ENCODE data around the gene PI4KB. TPM values are rescaled to one million over a fixed set of nuclear protein-coding genes. Genes with fewer than 3 reads are reported as not detected.

PI4KB gene
- total RNA-seq, 2 donors from 2014 or later = 39.6 to 40.2 TPM

DNA sequence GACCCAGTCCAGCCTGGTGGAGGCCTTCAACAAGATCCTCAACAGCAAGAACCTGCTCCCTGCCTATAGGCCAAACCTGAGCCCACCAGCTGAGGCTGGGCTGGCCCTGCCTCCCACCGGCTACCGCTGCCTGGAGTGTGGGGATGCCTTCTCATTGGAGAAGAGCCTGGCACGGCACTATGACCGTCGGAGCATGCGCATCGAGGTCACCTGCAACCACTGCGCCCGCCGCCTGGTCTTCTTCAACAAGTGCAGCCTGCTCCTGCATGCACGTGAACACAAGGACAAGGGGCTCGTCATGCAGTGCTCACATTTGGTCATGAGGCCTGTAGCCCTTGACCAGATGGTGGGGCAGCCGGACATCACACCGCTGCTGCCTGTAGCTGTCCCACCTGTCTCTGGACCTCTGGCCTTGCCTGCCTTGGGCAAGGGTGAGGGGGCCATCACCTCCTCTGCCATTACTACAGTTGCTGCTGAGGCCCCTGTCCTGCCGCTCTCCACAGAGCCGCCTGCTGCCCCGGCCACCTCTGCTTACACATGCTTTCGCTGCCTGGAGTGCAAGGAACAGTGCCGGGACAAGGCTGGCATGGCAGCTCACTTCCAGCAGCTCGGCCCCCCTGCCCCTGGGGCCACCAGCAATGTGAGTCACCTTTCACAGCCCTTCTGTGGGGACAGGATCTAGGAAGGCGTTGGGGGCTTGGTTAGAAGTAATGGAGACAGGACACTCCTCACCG, 39.3 kb downstream of the PI4KB start:
- Histone ChIP-seq H3K36me3 (replicated peaks in 1 of 2; ENCODE audit: insufficient read depth in 1 of 2, low read depth in 2 of 2) (peaks cover 8 to 35% of the 10 kb centered on the region in 2 donors), H3K27me3 (no peaks in the 10 kb centered on the region), H3K4me1 (peaks cover 22% of the 10 kb centered on the region), H3K9me3 (no peaks in the 10 kb centered on the region), H3K27ac (no peak overlapping the region), H3K4me3 (no peak overlapping the region)
- TF ChIP-seq, protein P1, sequence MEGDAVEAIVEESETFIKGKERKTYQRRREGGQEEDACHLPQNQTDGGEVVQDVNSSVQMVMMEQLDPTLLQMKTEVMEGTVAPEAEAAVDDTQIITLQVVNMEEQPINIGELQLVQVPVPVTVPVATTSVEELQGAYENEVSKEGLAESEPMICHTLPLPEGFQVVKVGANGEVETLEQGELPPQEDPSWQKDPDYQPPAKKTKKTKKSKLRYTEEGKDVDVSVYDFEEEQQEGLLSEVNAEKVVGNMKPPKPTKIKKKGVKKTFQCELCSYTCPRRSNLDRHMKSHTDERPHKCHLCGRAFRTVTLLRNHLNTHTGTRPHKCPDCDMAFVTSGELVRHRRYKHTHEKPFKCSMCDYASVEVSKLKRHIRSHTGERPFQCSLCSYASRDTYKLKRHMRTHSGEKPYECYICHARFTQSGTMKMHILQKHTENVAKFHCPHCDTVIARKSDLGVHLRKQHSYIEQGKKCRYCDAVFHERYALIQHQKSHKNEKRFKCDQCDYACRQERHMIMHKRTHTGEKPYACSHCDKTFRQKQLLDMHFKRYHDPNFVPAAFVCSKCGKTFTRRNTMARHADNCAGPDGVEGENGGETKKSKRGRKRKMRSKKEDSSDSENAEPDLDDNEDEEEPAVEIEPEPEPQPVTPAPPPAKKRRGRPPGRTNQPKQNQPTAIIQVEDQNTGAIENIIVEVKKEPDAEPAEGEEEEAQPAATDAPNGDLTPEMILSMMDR (IDR thresholded peaks at IDR 0.05) = no peak
- no peak for TF ChIP-seq POLR2A (IDR thresholded peaks at IDR 0.05)
- WGBS, 2 donors = 86 to 91% methylated on average over 16 to 22 of the region's 22 CpGs
- intact Hi-C loops (cut with DNase I) = no loop called here
- DNase-seq (no peak), ATAC-seq (no peak)

DNA sequence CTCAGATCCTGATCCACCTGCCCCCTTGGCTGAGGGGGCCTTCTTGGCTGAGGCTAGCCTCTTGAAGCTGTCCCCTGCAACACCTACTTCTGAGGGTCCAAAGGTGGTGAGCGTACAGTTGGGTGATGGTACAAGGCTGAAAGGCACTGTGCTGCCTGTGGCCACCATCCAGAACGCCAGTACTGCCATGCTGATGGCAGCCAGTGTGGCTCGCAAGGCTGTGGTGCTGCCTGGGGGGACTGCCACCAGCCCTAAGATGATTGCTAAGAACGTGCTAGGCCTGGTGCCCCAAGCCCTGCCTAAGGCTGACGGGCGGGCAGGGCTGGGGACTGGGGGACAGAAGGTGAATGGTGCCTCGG, 39.9 kb downstream of the PI4KB start:
- DNase-seq (no peak), ATAC-seq (no peak)
- Histone ChIP-seq H3K9me3 (no peaks in the 10 kb centered on the region), H3K36me3 (replicated peaks in 1 of 2; ENCODE audit: insufficient read depth in 1 of 2, low read depth in 2 of 2) (peaks cover 8 to 34% of the 10 kb centered on the region in 2 donors), H3K4me1 (peaks cover 22% of the 10 kb centered on the region), H3K4me3 (no peak overlapping the region), H3K27ac (no peak overlapping the region), H3K27me3 (no peaks in the 10 kb centered on the region)
- intact Hi-C loops (cut with DNase I) = no loop called here
- TF ChIP-seq, protein P1 (IDR thresholded peaks at IDR 0.05) = no peak
- TF ChIP-seq POLR2A (IDR thresholded peaks at IDR 0.05) = no peak
- 87 to 88% methylated on average over 7 of the region's 7 CpGs for WGBS, 2 donors

DNA sequence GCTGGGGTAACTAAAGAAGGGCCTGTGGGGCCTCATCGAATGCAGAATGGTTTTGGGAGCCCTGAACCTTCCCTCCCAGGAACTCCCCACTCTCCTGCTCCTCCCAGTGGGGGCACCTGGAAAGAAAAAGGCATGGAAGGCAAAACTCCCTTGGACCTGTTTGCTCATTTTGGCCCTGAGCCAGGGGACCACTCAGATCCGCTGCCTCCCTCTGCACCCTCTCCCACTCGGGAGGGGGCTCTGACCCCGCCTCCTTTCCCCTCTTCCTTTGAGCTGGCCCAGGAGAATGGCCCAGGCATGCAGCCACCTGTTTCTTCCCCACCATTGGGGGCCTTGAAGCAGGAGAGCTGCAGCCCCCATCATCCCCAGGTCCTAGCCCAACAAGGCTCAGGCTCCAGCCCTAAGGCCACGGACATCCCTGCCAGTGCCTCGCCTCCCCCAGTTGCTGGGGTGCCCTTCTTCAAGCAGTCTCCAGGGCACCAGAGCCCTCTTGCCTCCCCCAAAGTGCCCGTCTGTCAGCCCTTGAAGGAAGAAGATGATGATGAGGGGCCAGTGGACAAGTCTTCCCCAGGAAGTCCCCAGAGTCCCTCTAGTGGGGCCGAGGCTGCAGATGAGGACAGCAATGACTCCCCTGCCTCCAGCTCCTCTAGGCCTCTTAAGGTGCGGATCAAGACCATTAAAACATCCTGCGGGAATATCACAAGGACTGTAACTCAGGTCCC, 40.4 kb downstream of the PI4KB start:
- DNase-seq = no peak
- WGBS, 2 donors = 84 to 85% methylated on average over 7 to 10 of the region's 10 CpGs

DNA sequence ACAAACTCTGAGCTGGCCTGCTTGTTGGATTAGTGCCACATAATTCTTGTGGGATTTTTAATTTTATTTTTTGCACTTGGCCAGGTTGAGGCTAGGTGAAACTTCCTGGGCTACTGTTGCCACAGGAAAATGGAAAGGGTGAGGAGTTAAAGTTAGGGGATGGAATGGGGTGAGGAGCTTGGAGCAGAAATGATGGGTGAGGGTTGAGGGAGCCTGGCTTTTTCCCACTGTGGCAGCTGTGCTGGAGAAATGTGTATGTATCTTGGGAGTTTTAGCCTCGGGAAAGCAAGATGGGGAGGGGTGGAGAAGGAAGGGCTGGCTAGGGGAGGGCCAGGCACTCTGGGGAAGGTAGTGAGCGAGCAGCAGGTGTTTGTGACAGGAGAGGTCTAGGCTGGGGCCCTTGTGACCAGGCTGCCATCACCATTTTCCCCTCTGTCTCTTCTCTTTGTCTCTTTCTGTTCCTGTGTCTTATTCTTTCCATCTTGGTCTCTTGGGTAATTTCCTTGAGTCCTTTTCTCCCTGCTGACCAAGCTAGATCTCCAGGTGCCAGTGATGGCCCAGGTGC, 43.1 kb downstream of the PI4KB start:
- H3K9me3 ChIP-seq = no peaks in the 10 kb centered on the region
- intact Hi-C loops (cut with DNase I) = no loop called here
- peaks cover 8 to 24% of the 10 kb centered on the region in 2 donors for H3K36me3 ChIP-seq (replicated peaks in 1 of 2; ENCODE audit: insufficient read depth in 1 of 2, low read depth in 2 of 2)
- WGBS, 2 donors = 28 to 31% methylated on average over 2 of the region's 2 CpGs
- H3K27me3 ChIP-seq = no peaks in the 10 kb centered on the region
- DNase-seq = peak; percentile 66 to 80 (median 80)
- no peak for ATAC-seq
- no peak overlapping the region for H3K4me3 ChIP-seq
- peak in 2 of 3 donors; percentile 53 to 68 for TF ChIP-seq POLR2A (IDR thresholded peaks at IDR 0.05)
- TF ChIP-seq, protein P1 (IDR thresholded peaks at IDR 0.05) = no peak
- H3K4me1 ChIP-seq = peaks cover 27% of the 10 kb centered on the region
- H3K27ac ChIP-seq = peak overlapping the region; percentile 94 to 99 (median 98)

More for the DNA sequence above, 40.4 kb downstream of the PI4KB start:
- H3K36me3 ChIP-seq (replicated peaks in 1 of 2; ENCODE audit: insufficient read depth in 1 of 2, low read depth in 2 of 2) = peaks cover 8 to 32% of the 10 kb centered on the region in 2 donors
- TF ChIP-seq, protein P1 (IDR thresholded peaks at IDR 0.05) = no peak
- no peak for TF ChIP-seq POLR2A (IDR thresholded peaks at IDR 0.05)
- intact Hi-C loops (cut with DNase I) = no loop called here
- no peaks in the 10 kb centered on the region for H3K9me3 ChIP-seq
- no peak overlapping the region for H3K4me3 ChIP-seq
- no peaks in the 10 kb centered on the region for H3K27me3 ChIP-seq
- no peak for ATAC-seq
- peaks cover 22% of the 10 kb centered on the region for H3K4me1 ChIP-seq
- H3K27ac ChIP-seq = no peak overlapping the region

Data from body of pancreas (tissue), 4 donors.